ENCODE measurements around the gene ZNF552.

GRCh38 chr19:57786906-57787305 is 27.8 kb downstream of the ZNF552 start:
- TF ChIP-seq, protein P1, sequence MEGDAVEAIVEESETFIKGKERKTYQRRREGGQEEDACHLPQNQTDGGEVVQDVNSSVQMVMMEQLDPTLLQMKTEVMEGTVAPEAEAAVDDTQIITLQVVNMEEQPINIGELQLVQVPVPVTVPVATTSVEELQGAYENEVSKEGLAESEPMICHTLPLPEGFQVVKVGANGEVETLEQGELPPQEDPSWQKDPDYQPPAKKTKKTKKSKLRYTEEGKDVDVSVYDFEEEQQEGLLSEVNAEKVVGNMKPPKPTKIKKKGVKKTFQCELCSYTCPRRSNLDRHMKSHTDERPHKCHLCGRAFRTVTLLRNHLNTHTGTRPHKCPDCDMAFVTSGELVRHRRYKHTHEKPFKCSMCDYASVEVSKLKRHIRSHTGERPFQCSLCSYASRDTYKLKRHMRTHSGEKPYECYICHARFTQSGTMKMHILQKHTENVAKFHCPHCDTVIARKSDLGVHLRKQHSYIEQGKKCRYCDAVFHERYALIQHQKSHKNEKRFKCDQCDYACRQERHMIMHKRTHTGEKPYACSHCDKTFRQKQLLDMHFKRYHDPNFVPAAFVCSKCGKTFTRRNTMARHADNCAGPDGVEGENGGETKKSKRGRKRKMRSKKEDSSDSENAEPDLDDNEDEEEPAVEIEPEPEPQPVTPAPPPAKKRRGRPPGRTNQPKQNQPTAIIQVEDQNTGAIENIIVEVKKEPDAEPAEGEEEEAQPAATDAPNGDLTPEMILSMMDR (IDR thresholded peaks at IDR 0.05), result no peak
- TF ChIP-seq POLR2A (IDR thresholded peaks at IDR 0.05) (no peak), EP300 (IDR thresholded peaks at IDR 0.05) (no peak), POLR2AphosphoS5 (IDR thresholded peaks at IDR 0.05) (no peak)
